Measurements from ENCODE around the gene HMGCS2.

GRCh38 chr1:119787776-119788175 is 19.1 kb upstream of the HMGCS2 start:
- no peak for TF ChIP-seq CTCF (IDR thresholded peaks at IDR 0.05; ENCODE audit: borderline replicate concordance, extremely low read depth, low read length, poor library complexity, severe bottlenecking)
- no peak for TF ChIP-seq EZH2 (IDR thresholded peaks at IDR 0.05; ENCODE audit: borderline replicate concordance, low read depth, low read length, severe bottlenecking)
